H9 (cell line): Measurements from ENCODE around the gene NTSR2. TPM values are rescaled to one million over a fixed set of nuclear protein-coding genes. Genes with fewer than 3 reads are reported as not detected.

Experiments
- DNase-seq: peaks from one replicate; pipeline ENCODE4 v3.0.0-alpha.2; 2017
- H2AFZ ChIP-seq: one replicate; pipeline ENCODE4 v1.6.1; 2013; ENCODE audit warnings: mild to moderate bottlenecking, low read length, control low read depth, moderate library complexity
- H2AK5ac ChIP-seq: 2 replicates; pipeline ENCODE4 v1.6.1; 2013; ENCODE audit warnings: low read length, control low read depth, mixed read lengths; ENCODE audit not compliant: insufficient read length
- H2BK120ac ChIP-seq: one replicate; pipeline ENCODE4 v1.6.1; 2013; ENCODE audit warnings: low read depth, mild to moderate bottlenecking, low read length, control low read depth, inconsistent platforms; ENCODE audit not compliant: poor library complexity, severe bottlenecking
- H2BK12ac ChIP-seq: 2 replicates; pipeline ENCODE4 v1.6.1; 2013; ENCODE audit warnings: low read length, control low read depth, mixed read lengths, low read depth; ENCODE audit not compliant: insufficient read length
- H2BK15ac ChIP-seq: 2 replicates; pipeline ENCODE4 v1.6.1; 2013; ENCODE audit warnings: low read depth, low read length, control low read depth
- H2BK20ac ChIP-seq: one replicate; pipeline ENCODE4 v1.6.1; 2013; ENCODE audit warnings: low read depth, mild to moderate bottlenecking, low read length, control low read depth, inconsistent platforms; ENCODE audit not compliant: poor library complexity, severe bottlenecking
- H2BK5ac ChIP-seq: 2 replicates; pipeline ENCODE4 v1.6.1; 2013; ENCODE audit warnings: low read length, control low read depth, mixed read lengths; ENCODE audit not compliant: insufficient read length
- H3K14ac ChIP-seq: 2 replicates; pipeline ENCODE4 v1.6.1; 2013; ENCODE audit warnings: low read length, control low read depth; ENCODE audit not compliant: insufficient read depth
- H3K18ac ChIP-seq: 2 replicates; pipeline ENCODE4 v1.6.1; 2013; ENCODE audit warnings: low read depth, mild to moderate bottlenecking, mixed read lengths, low read length, control low read depth; ENCODE audit not compliant: insufficient read length
- H3K23ac ChIP-seq: 2 replicates; pipeline ENCODE4 v1.6.1; 2013; ENCODE audit warnings: low read length, control low read depth, mixed read lengths, low read depth; ENCODE audit not compliant: insufficient read length
- H3K23me2 ChIP-seq: 2 replicates; pipeline ENCODE4 v1.6.1; 2013; ENCODE audit warnings: low read depth, mild to moderate bottlenecking, mixed read lengths, low read length, control low read depth; ENCODE audit not compliant: insufficient read length, poor library complexity, severe bottlenecking
- H3K27ac ChIP-seq: 2 replicates; pipeline ENCODE4 v1.5.1; 2013; ENCODE audit warnings: low read length, control low read depth, mixed read lengths, low read depth; ENCODE audit not compliant: insufficient read length
- H3K27me3 ChIP-seq: 2 replicates; pipeline ENCODE4 v1.6.1; 2013; ENCODE audit warnings: low read length, control low read depth, inconsistent platforms; ENCODE audit not compliant: insufficient read depth
- H3K4ac ChIP-seq: 2 replicates; pipeline ENCODE4 v1.6.1; 2013; ENCODE audit warnings: low read depth, mild to moderate bottlenecking, control low read depth, inconsistent platforms, low read length, moderate library complexity
- H3K4me1 ChIP-seq: 2 replicates; pipeline ENCODE4 v1.6.1; 2013; ENCODE audit warnings: low read length, control low read depth, inconsistent platforms; ENCODE audit not compliant: insufficient read depth
- H3K4me2 ChIP-seq: 2 replicates; pipeline ENCODE4 v1.6.1; 2013; ENCODE audit warnings: low read length, control low read depth, mixed read lengths; ENCODE audit not compliant: insufficient read length, insufficient read depth
- H3K56ac ChIP-seq: 2 replicates; pipeline ENCODE4 v1.6.1; 2013; ENCODE audit warnings: low read depth, mild to moderate bottlenecking, mixed read lengths, low read length, control low read depth; ENCODE audit not compliant: insufficient read length
- H3K79me1 ChIP-seq: 2 replicates; pipeline ENCODE4 v1.6.1; 2013; ENCODE audit warnings: low read depth, mild to moderate bottlenecking, moderate library complexity, low read length, control low read depth, inconsistent platforms; ENCODE audit not compliant: insufficient read depth, poor library complexity, severe bottlenecking
- H3K79me2 ChIP-seq: 2 replicates; pipeline ENCODE4 v1.6.1; 2013; ENCODE audit warnings: low read length, control low read depth, inconsistent platforms; ENCODE audit not compliant: insufficient read depth
- H3K9ac ChIP-seq: 2 replicates; pipeline ENCODE4 v1.6.1; 2013; ENCODE audit warnings: low read length, control low read depth, mixed read lengths; ENCODE audit not compliant: insufficient read length; ENCODE audit errors: extremely low read depth
- H3K9me3 ChIP-seq: one replicate; pipeline ENCODE4 v1.6.1; 2013; ENCODE audit warnings: low read depth, low read length, inconsistent platforms; ENCODE audit not compliant: control insufficient read depth
- H3T11ph ChIP-seq: one replicate; pipeline ENCODE4 v1.6.1; 2013; ENCODE audit warnings: mild to moderate bottlenecking, low read length, control low read depth, inconsistent platforms
- H4K20me1 ChIP-seq: one replicate; pipeline ENCODE4 v1.6.1; 2013; ENCODE audit not compliant: control insufficient read depth, insufficient read length, insufficient read depth
- H4K5ac ChIP-seq: 2 replicates; pipeline ENCODE4 v1.6.1; 2013; ENCODE audit warnings: low read depth, mild to moderate bottlenecking, mixed read lengths, low read length, control low read depth; ENCODE audit not compliant: insufficient read length
- H4K8ac ChIP-seq: replicated peaks from 2 replicates; pipeline ENCODE4 v1.6.1; 2013; ENCODE audit warnings: low read length, control low read depth, mixed read lengths, low read depth; ENCODE audit not compliant: insufficient read length
- H4K91ac ChIP-seq: 2 replicates; pipeline ENCODE4 v1.6.1; 2013; ENCODE audit warnings: low read depth, mild to moderate bottlenecking, moderate library complexity, mixed read lengths, low read length, control low read depth; ENCODE audit not compliant: insufficient read length
- H3K27ac Mint-ChIP-seq, 3 experiments: 2 replicates in 2 of 3; 3 replicates in 1 of 3; pipeline ENCODE4 v1.8.0; 2020 to 2021; ENCODE audit warnings: mixed read lengths in 3 of 3, mild to moderate bottlenecking in 1 of 3, moderate library complexity in 1 of 3
- H3K27me3 Mint-ChIP-seq: 2 replicates; pipeline ENCODE4 v1.8.0; 2021; ENCODE audit warnings: low read depth, mild to moderate bottlenecking, moderate library complexity, mixed read lengths
- H3K36me3 Mint-ChIP-seq, 3 experiments: 2 replicates in 2 of 3; 3 replicates in 1 of 3; pipeline ENCODE4 v1.8.0; 2020 to 2021; ENCODE audit warnings: low read depth in 3 of 3, mixed read lengths in 3 of 3; ENCODE audit not compliant: insufficient read depth in 1 of 3
- H3K4me1 Mint-ChIP-seq, 2 experiments: 2 replicates each; pipeline ENCODE4 v1.8.0; 2020; ENCODE audit warnings: mixed read lengths in 2 of 2
- H3K4me3 Mint-ChIP-seq, 2 experiments: 2 replicates in 1 of 2; 3 replicates in 1 of 2; pipeline ENCODE4 v1.8.0; 2020 to 2021; ENCODE audit warnings: mild to moderate bottlenecking in 2 of 2, mixed read lengths in 2 of 2, moderate library complexity in 1 of 2
- H3K9me3 Mint-ChIP-seq, 2 experiments: 2 replicates in 1 of 2; 3 replicates in 1 of 2; pipeline ENCODE4 v1.8.0; 2020; ENCODE audit warnings: mild to moderate bottlenecking in 2 of 2, mixed read lengths in 2 of 2, moderate library complexity in 1 of 2
- WGBS: extraction: QIAGEN DNeasy Blood & Tissue Kit; methylation state at CpG from one replicate; pipeline ENCODE4 v1.1.7; 2013; ENCODE audit warnings: missing lambda C conversion rate, low lambda C conversion rate, mixed read lengths; ENCODE audit not compliant: insufficient read length; ENCODE audit errors: extremely low coverage; 5-methylcytosine and 5-hydroxymethylcytosine counted together
- total RNA-seq: library from RNA; stranded (reverse); gene quantifications from 2 replicates; pipeline ENCODE4 v1.2.1, GENCODE V29; 2021
- TF ChIP-seq, protein P1 (sequence below): fragments of 200-600 bp; sonication (generic); conservative IDR thresholded peaks from 3 replicates; pipeline ENCODE4 v1.8.0; 2021; ENCODE audit warnings: antibody characterized with exemption, mild to moderate bottlenecking

Gene NTSR2
- total RNA-seq, 1 experiment from 2014 or later = not detected

DNA sequence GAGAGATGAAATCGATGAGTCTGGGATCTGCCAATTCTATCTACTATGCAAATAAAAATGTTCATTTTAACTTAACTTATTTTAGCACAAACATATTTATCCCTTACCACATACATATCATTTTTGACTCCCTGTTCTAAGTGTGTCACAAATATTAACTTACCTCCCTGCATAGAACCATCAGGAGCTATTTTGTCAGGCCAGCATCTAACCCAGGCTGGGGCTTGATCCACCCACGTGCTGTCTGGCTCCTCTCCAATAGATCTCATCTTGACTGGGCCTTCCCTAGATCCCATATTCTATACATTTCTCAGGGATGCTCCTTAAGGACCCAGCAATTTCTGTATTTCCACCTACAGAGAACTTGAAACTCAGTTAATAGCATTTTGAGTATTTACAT, 20.9 kb downstream of the NTSR2 start:
- Histone ChIP-seq H4K5ac (no peak overlapping the region), H3K9me3 (no peaks in the 10 kb centered on the region), H3K4ac (no peak overlapping the region), H4K8ac (no peak overlapping the region), H3K14ac (no peak overlapping the region), H2BK15ac (no peak overlapping the region), H3K18ac (no peak overlapping the region), H2BK20ac (no peak overlapping the region), H2BK12ac (no peak overlapping the region), H2AK5ac (no peak overlapping the region), H4K20me1 (no peaks in the 10 kb centered on the region), H3K79me2 (no peaks in the 10 kb centered on the region), H3K23ac (no peak overlapping the region), H3K27ac (no peak overlapping the region), H3K9ac (no peak overlapping the region), H3K23me2 (no peaks in the 10 kb centered on the region), H2BK5ac (no peak overlapping the region), H4K91ac (no peak overlapping the region), H3K4me1 (no peaks in the 10 kb centered on the region), H3K56ac (no peak overlapping the region), H3T11ph (no peak overlapping the region), H2BK120ac (no peak overlapping the region), H2AFZ (no peak overlapping the region), H3K79me1 (no peaks in the 10 kb centered on the region), H3K4me2 (no peak overlapping the region), H3K27me3 (no peaks in the 10 kb centered on the region)
- Mint-ChIP-seq H3K27ac (no peak overlapping the region), H3K9me3 (no peaks in the 10 kb centered on the region), H3K4me1 (no peaks in the 10 kb centered on the region), H3K27me3 (peaks cover 1% of the 10 kb centered on the region; the same call in 1 of the 2 replicates), H3K4me3 (no peak overlapping the region), H3K36me3 (no peaks in the 10 kb centered on the region)
- WGBS = no CpG with 5 or more reads among the region's 2 CpGs
- TF ChIP-seq, protein P1, sequence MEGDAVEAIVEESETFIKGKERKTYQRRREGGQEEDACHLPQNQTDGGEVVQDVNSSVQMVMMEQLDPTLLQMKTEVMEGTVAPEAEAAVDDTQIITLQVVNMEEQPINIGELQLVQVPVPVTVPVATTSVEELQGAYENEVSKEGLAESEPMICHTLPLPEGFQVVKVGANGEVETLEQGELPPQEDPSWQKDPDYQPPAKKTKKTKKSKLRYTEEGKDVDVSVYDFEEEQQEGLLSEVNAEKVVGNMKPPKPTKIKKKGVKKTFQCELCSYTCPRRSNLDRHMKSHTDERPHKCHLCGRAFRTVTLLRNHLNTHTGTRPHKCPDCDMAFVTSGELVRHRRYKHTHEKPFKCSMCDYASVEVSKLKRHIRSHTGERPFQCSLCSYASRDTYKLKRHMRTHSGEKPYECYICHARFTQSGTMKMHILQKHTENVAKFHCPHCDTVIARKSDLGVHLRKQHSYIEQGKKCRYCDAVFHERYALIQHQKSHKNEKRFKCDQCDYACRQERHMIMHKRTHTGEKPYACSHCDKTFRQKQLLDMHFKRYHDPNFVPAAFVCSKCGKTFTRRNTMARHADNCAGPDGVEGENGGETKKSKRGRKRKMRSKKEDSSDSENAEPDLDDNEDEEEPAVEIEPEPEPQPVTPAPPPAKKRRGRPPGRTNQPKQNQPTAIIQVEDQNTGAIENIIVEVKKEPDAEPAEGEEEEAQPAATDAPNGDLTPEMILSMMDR = no peak
- DNase-seq = no peak
